NCI-H748 (cell line): ENCODE results near the gene RSBN1L.
"Not testable (repeated sequence)": the region's sequence is repeated elsewhere in the genome, so short reads cannot be mapped to it uniquely, and the experiment has no call there.

ENCODE experiments used
- DNase-seq: peaks from one replicate; lab custom pipeline; 2025; ENCODE audit not compliant: unreplicated experiment; lab: John Stamatoyannopoulos, UW

RSBN1L gene

GRCh38 chr7:77765906-77766800 lies 69.9 kb downstream of the RSBN1L start:
- DNase-seq, result no peak

- DNase-seq, result no peak
Observed at GRCh38 chr7:77766801-77767605, 70.7 kb downstream of the RSBN1L start.

- DNase-seq, result no peak
Observed at GRCh38 chr7:77770316-77770715, 74.1 kb downstream of the RSBN1L start.

- DNase-seq, result no peak
Observed at GRCh38 chr7:77771901-77772300, 75.6 kb downstream of the RSBN1L start.

- DNase-seq, result no peak
Observed at GRCh38 chr7:77778535-77778934, 82.3 kb downstream of the RSBN1L start.

- DNase-seq, result no peak
Observed at GRCh38 chr7:77782383-77782782, 86.1 kb downstream of the RSBN1L start.

- DNase-seq, result no peak
Observed at GRCh38 chr7:77783111-77783510, 86.9 kb downstream of the RSBN1L start.

GRCh38 chr7:77783545-77783944 lies 87.3 kb downstream of the RSBN1L start:
- DNase-seq, result no peak

GRCh38 chr7:77784426-77784825 lies 88.2 kb downstream of the RSBN1L start:
- DNase-seq, result not testable (repeated sequence)

GRCh38 chr7:77786018-77786417 lies 89.8 kb downstream of the RSBN1L start:
- DNase-seq, result no peak

- no peak for DNase-seq
Observed at GRCh38 chr7:77786741-77787140, 90.5 kb downstream of the RSBN1L start.

- no peak for DNase-seq
Observed at GRCh38 chr7:77788327-77788902, 92.2 kb downstream of the RSBN1L start.

GRCh38 chr7:77791336-77791735 lies 95.1 kb downstream of the RSBN1L start:
- DNase-seq, result peak; percentile 91

- DNase-seq, result no peak
Observed at GRCh38 chr7:77791956-77792355, 95.7 kb downstream of the RSBN1L start.

GRCh38 chr7:77794000-77794399 lies 97.7 kb downstream of the RSBN1L start:
- no peak for DNase-seq

- DNase-seq, result no peak
Observed at GRCh38 chr7:77796109-77796508, 99.8 kb downstream of the RSBN1L start.

GRCh38 chr7:77796960-77797359 lies 100.7 kb downstream of the RSBN1L start:
- peak; percentile 6 for DNase-seq

- DNase-seq, result peak; percentile 84
Observed at GRCh38 chr7:77797734-77798393, 101.6 kb downstream of the RSBN1L start.

- DNase-seq, result peak; percentile 100
Observed at GRCh38 chr7:77798394-77799077, 102.3 kb downstream of the RSBN1L start, which contains the start of the genes PHTF2 and TMEM60. PHTF2 (plus strand) TSS chr7:77798773. TMEM60 (minus strand) TSS chr7:77798434; CDS start chr7:77794373, 4,061 bp downstream.
